Stimulated activated CD4-positive, alpha-beta T cell treated with anti-CD3 and anti-CD28 coated beads, Interleukin-15, amount 100 ng/mL, for 24 hours (primary cell): ENCODE data around the gene TSPAN15.
"Not testable (repeated sequence)": the region's sequence is repeated elsewhere in the genome, so short reads cannot be mapped to it uniquely, and the experiment has no call there.

Source experiments
- DNase-seq: peaks from one replicate; pipeline ENCODE4 v3.0.0-alpha.2; 2020

Gene TSPAN15

GRCh38 chr10:69504576-69505250 is 53.4 kb downstream of the TSPAN15 start:
- DNase-seq: no peak

- DNase-seq: no peak
Measured at GRCh38 chr10:69505636-69506318, 54.5 kb downstream of the TSPAN15 start.

- no peak for DNase-seq
Measured at GRCh38 chr10:69506487-69506833, 55.2 kb downstream of the TSPAN15 start.

GRCh38 chr10:69506834-69507713 is 55.8 kb downstream of the TSPAN15 start:
- DNase-seq: no peak

GRCh38 chr10:69508738-69509340 is 57.6 kb downstream of the TSPAN15 start:
- no peak for DNase-seq

- DNase-seq: no peak
Measured at GRCh38 chr10:69512901-69513300, 61.6 kb downstream of the TSPAN15 start.

GRCh38 chr10:69513617-69514016 is 62.4 kb downstream of the TSPAN15 start:
- no peak for DNase-seq

GRCh38 chr10:69515699-69516259 is 64.5 kb downstream of the TSPAN15 start:
- DNase-seq: peak; percentile 85

- peak; percentile 56 for DNase-seq
Measured at GRCh38 chr10:69516316-69516715, 65.1 kb downstream of the TSPAN15 start.

GRCh38 chr10:69516796-69517195 is 65.5 kb downstream of the TSPAN15 start:
- DNase-seq: no peak

- DNase-seq: no peak
Measured at GRCh38 chr10:69517271-69517848, 66.1 kb downstream of the TSPAN15 start.

- DNase-seq: no peak
Measured at GRCh38 chr10:69527961-69528360, 76.7 kb downstream of the TSPAN15 start.

GRCh38 chr10:69533658-69534057 is 82.4 kb downstream of the TSPAN15 start:
- DNase-seq: no peak

GRCh38 chr10:69536521-69536920 is 85.3 kb downstream of the TSPAN15 start:
- not testable (repeated sequence) for DNase-seq

GRCh38 chr10:69537449-69537848 is 86.2 kb downstream of the TSPAN15 start:
- DNase-seq: no peak

GRCh38 chr10:69538461-69538860 is 87.2 kb downstream of the TSPAN15 start:
- DNase-seq: no peak

- no peak for DNase-seq
Measured at GRCh38 chr10:69541463-69541862, 90.2 kb downstream of the TSPAN15 start.

- DNase-seq: no peak
Measured at GRCh38 chr10:69549959-69550358, 98.7 kb downstream of the TSPAN15 start.

GRCh38 chr10:69552268-69552667 is 101.0 kb downstream of the TSPAN15 start:
- no peak for DNase-seq

- DNase-seq: no peak
Measured at GRCh38 chr10:69553328-69553727, 102.1 kb downstream of the TSPAN15 start.

GRCh38 chr10:69554611-69555010 is 103.3 kb downstream of the TSPAN15 start:
- no peak for DNase-seq
